Liver (tissue), 9 donors: Measurements from ENCODE around the gene ABCC1. TPM values are rescaled to one million over a fixed set of nuclear protein-coding genes. Genes with fewer than 3 reads are reported as not detected.

ENCODE experiments used
- DNase-seq: peaks from one replicate; pipeline ENCODE4 v3.0.0-alpha.2; 2017; ENCODE audit warnings: low spot score
- H3K27ac ChIP-seq, 2 donors: one replicate each; pipeline ENCODE4 v1.7.0; 2013; ENCODE audit warnings: inconsistent platforms in 2 of 2, low read length in 2 of 2, control low read depth in 1 of 2, low read depth in 1 of 2, mild to moderate bottlenecking in 1 of 2
- H3K27me3 ChIP-seq, 4 donors: one replicate each; pipeline versions ENCODE4 v1.6.1 to v1.7.0; 2013; ENCODE audit warnings: low read length in 3 of 4, inconsistent platforms in 1 of 4, mild to moderate bottlenecking in 1 of 4, moderate library complexity in 1 of 4; ENCODE audit not compliant: control insufficient read depth in 4 of 4, insufficient read depth in 4 of 4
- H3K36me3 ChIP-seq, 4 donors: one replicate each; pipeline versions ENCODE4 v1.6.1 to v1.7.0; 2013; ENCODE audit warnings: low read length in 3 of 4, mild to moderate bottlenecking in 3 of 4, low read depth in 1 of 4, moderate library complexity in 1 of 4; ENCODE audit not compliant: control insufficient read depth in 4 of 4, insufficient read depth in 3 of 4
- H3K4me1 ChIP-seq, 4 donors: one replicate each; pipeline versions ENCODE4 v1.6.1 to v1.7.0; 2013; ENCODE audit warnings: low read length in 3 of 4, mild to moderate bottlenecking in 3 of 4, moderate library complexity in 1 of 4; ENCODE audit not compliant: control insufficient read depth in 4 of 4, insufficient read depth in 4 of 4
- H3K4me3 ChIP-seq, 3 donors: one replicate each; pipeline versions ENCODE4 v1.6.1 to v1.7.0; 2013; ENCODE audit warnings: low read length in 3 of 3, control low read depth in 1 of 3, low read depth in 1 of 3, mild to moderate bottlenecking in 1 of 3
- H3K9ac ChIP-seq, 2 donors: one replicate each; pipeline ENCODE4 v1.7.0; 2013; ENCODE audit warnings: low read length in 2 of 2, mild to moderate bottlenecking in 2 of 2, moderate library complexity in 2 of 2, control low read depth in 1 of 2, low read depth in 1 of 2
- H3K9me3 ChIP-seq, 4 donors: one replicate each; pipeline versions ENCODE4 v1.6.1 to v1.7.0; 2013; ENCODE audit warnings: low read length in 3 of 4; ENCODE audit not compliant: control insufficient read depth in 4 of 4
- ATF3 ChIP-seq: IDR thresholded peaks from 2 replicates; pipeline ENCODE4 v1.6.1; 2016; ENCODE audit warnings: antibody characterized with exemption
- CTCF ChIP-seq: fragments of 150-350 bp; IDR thresholded peaks from 2 replicates; pipeline ENCODE4 v1.5.1; 2017; ENCODE audit warnings: improper control_type of control experiment, low read depth, low read length; ENCODE audit not compliant: missing input control
- EGR1 ChIP-seq, 2 donors: IDR thresholded peaks; 2 replicates each; pipeline ENCODE4 v1.6.1; 2016 to 2018; ENCODE audit warnings: antibody characterized with exemption in 2 of 2, low read depth in 2 of 2
- FOXA1 ChIP-seq: IDR thresholded peaks from 2 replicates; pipeline ENCODE4 v1.6.1; 2016; ENCODE audit warnings: antibody characterized with exemption
- FOXA2 ChIP-seq: IDR thresholded peaks from 2 replicates; pipeline ENCODE4 v1.6.1; 2016; ENCODE audit warnings: antibody characterized with exemption
- GABPA ChIP-seq, 2 donors: IDR thresholded peaks in 1 of 2; conservative IDR thresholded peaks in 1 of 2; 2 replicates each; pipeline ENCODE4 v1.6.1; 2016; ENCODE audit warnings: antibody characterized with exemption in 2 of 2, mild to moderate bottlenecking in 1 of 2, moderate library complexity in 1 of 2
- HNF4A ChIP-seq, 2 donors: conservative IDR thresholded peaks; 2 replicates each; pipeline ENCODE4 v1.6.1; 2016; ENCODE audit warnings: antibody characterized with exemption in 2 of 2, mild to moderate bottlenecking in 2 of 2
- HNF4G ChIP-seq: IDR thresholded peaks from 2 replicates; pipeline ENCODE4 v1.6.1; 2016; ENCODE audit warnings: antibody characterized with exemption
- JUND ChIP-seq, 2 donors: IDR thresholded peaks; 2 replicates each; pipeline ENCODE4 v1.6.1; 2016; ENCODE audit warnings: antibody characterized with exemption in 2 of 2
- MAX ChIP-seq: IDR thresholded peaks from 2 replicates; pipeline ENCODE4 v1.6.1; 2016; ENCODE audit warnings: antibody characterized with exemption
- NR2F2 ChIP-seq: IDR thresholded peaks from 2 replicates; pipeline ENCODE4 v1.6.1; 2016; ENCODE audit warnings: antibody characterized with exemption
- RAD21 ChIP-seq, 2 donors: IDR thresholded peaks; 2 replicates each; pipeline ENCODE4 v1.6.1; 2016; ENCODE audit warnings: antibody characterized with exemption in 2 of 2, mild to moderate bottlenecking in 2 of 2
- REST ChIP-seq: IDR thresholded peaks from 2 replicates; pipeline ENCODE4 v1.6.1; 2016; ENCODE audit warnings: antibody characterized with exemption, mild to moderate bottlenecking
- RXRA ChIP-seq, 2 donors: IDR thresholded peaks; 2 replicates each; pipeline ENCODE4 v1.6.1; 2017 to 2018; ENCODE audit warnings: antibody characterized with exemption in 2 of 2, mild to moderate bottlenecking in 1 of 2
- SP1 ChIP-seq: IDR thresholded peaks from 2 replicates; pipeline ENCODE4 v1.6.1; 2018; ENCODE audit warnings: antibody characterized with exemption, mild to moderate bottlenecking
- TAF1 ChIP-seq: conservative IDR thresholded peaks from 2 replicates; pipeline ENCODE4 v1.6.1; 2016; ENCODE audit warnings: antibody characterized with exemption, mild to moderate bottlenecking
- YY1 ChIP-seq: IDR thresholded peaks from 2 replicates; pipeline ENCODE4 v1.6.1; 2016; ENCODE audit warnings: antibody characterized with exemption, mild to moderate bottlenecking
- ZBTB33 ChIP-seq: IDR thresholded peaks from 2 replicates; pipeline ENCODE4 v1.6.1; 2016; ENCODE audit warnings: antibody characterized with exemption
- WGBS: extraction: QIAGEN DNeasy Blood & Tissue Kit; methylation state at CpG from one replicate; pipeline ENCODE4 v1.1.7; 2013; 5-methylcytosine and 5-hydroxymethylcytosine counted together
- polyA plus RNA-seq, 2 donors: library from polyadenylated mRNA; stranded (reverse) in 1 of 2; unstranded in 1 of 2; fragments of 200-250 nt in 1 of 2; fragments of >200 nt in 1 of 2; fragmentation: Nextera tagmentation in 1 of 2; extraction: Ambion mirVana in 1 of 2; gene quantifications; one replicate each; pipeline versions ENCODE4 v1.2.1 to v1.2.3, GENCODE V29; 2013 to 2015
- total RNA-seq, 2 donors: library from RNA; depleted of rRNA; stranded (reverse); fragments of >200 nt; gene quantifications; one replicate each; pipeline ENCODE4 v1.2.3, GENCODE V29; 2014
- donor health status: healthy.
- donor health status: healthy.
- donor health status: healthy.
- donor health status: healthy.
- donor health status: healthy.

The ABCC1 gene
- total and polyA plus RNA-seq, 4 donors, result 0.85 to 7.7 (median 4.2) TPM

- TF ChIP-seq REST (no peak), ATF3 (no peak)
Measured at GRCh38 chr16:16063683-16064082, 114.3 kb downstream of the ABCC1 start (continued).

- H3K36me3 ChIP-seq, result no peaks in the 10 kb centered on the region
Measured at GRCh38 chr16:16064874-16065384, 115.5 kb downstream of the ABCC1 start.

More at GRCh38 chr16:16064874-16065384, 115.5 kb downstream of the ABCC1 start:
- no peak overlapping the region for H3K9ac ChIP-seq
- no peak overlapping the region for H3K4me3 ChIP-seq
- no peaks in the 10 kb centered on the region for H3K4me1 ChIP-seq
- DNase-seq, result no peak
- WGBS, result 87% methylated on average over 4 of the region's 4 CpGs
- TF ChIP-seq EGR1 (IDR thresholded peaks at IDR 0.05; ENCODE audit: low read depth in 2 of 2) (no peak), RXRA (IDR thresholded peaks at IDR 0.05) (no peak), HNF4G (no peak), TAF1 (no peak), GABPA (IDR thresholded peaks at IDR 0.05 in 1 of 2, conservative IDR thresholded peaks at IDR 0.05 in 1 of 2) (no peak), ZBTB33 (no peak), HNF4A (conservative IDR thresholded peaks at IDR 0.05) (no peak), FOXA2 (no peak), RAD21 (IDR thresholded peaks at IDR 0.05) (no peak), JUND (IDR thresholded peaks at IDR 0.05) (no peak), SP1 (no peak), NR2F2 (no peak), ATF3 (no peak), REST (no peak), YY1 (no peak), FOXA1 (no peak), MAX (no peak), CTCF (no peak)
- H3K9me3 ChIP-seq, result no peaks in the 10 kb centered on the region
- no peak overlapping the region for H3K27ac ChIP-seq
- no peaks in the 10 kb centered on the region for H3K27me3 ChIP-seq
